H1 (cell line): Measurements from ENCODE around the gene DNM2. TPM values are rescaled to one million over a fixed set of nuclear protein-coding genes. Genes with fewer than 3 reads are reported as not detected.

ENCODE experiments used
- CTCF ChIA-PET: fragments of 300-600 bp; sonication (Branson Sonifier 250); formaldehyde crosslinking; loops from one replicate; lab custom pipeline; 2021; ENCODE audit not compliant: partially characterized antibody; lab: Charles Lee
- POLR2A ChIA-PET: fragments of 300-600 bp; sonication (Branson Sonifier 250); formaldehyde crosslinking; loops from one replicate; lab custom pipeline; 2021; ENCODE audit warnings: inconsistent platforms; ENCODE audit not compliant: partially characterized antibody; lab: Charles Lee
- DNase-seq, 2 experiments: peaks; one replicate each; pipeline versions ENCODE4 v3.0.0 to v3.0.0-alpha.2; 2010 to 2022; ENCODE audit warnings: low spot score in 2 of 2, low read depth in 1 of 2, mixed read lengths in 1 of 2
- FAIRE-seq: peaks from 2 replicates; lab custom pipeline; 2011; peaks lifted over from hg19 to GRCh38; lab: Jason Lieb, UNC
- H2AFZ ChIP-seq: 2 replicates; pipeline ENCODE4 v1.8.1; 2012; ENCODE audit warnings: low read length, inconsistent platforms
- H2AK5ac ChIP-seq: 2 replicates; pipeline ENCODE4 v1.6.1; 2013; ENCODE audit warnings: low read depth, low read length
- H2BK120ac ChIP-seq: replicated peaks from 2 replicates; pipeline ENCODE3; 2013; ENCODE audit warnings: low read depth, low read length, inconsistent platforms
- H2BK12ac ChIP-seq: 2 replicates; pipeline ENCODE4 v1.6.1; 2013; ENCODE audit warnings: low read depth, low read length
- H2BK15ac ChIP-seq: 2 replicates; pipeline ENCODE4 v1.6.1; 2013; ENCODE audit warnings: low read length
- H2BK20ac ChIP-seq: 2 replicates; pipeline ENCODE4 v1.6.1; 2013; ENCODE audit warnings: low read length
- H2BK5ac ChIP-seq: 2 replicates; pipeline ENCODE4 v1.6.1; 2013; ENCODE audit warnings: low read depth, low read length
- H3K14ac ChIP-seq: 2 replicates; pipeline ENCODE4 v1.6.1; 2013; ENCODE audit warnings: inconsistent platforms; ENCODE audit not compliant: insufficient read length
- H3K18ac ChIP-seq: 2 replicates; pipeline ENCODE4 v1.6.1; 2013; ENCODE audit warnings: low read length; ENCODE audit errors: extremely low read depth
- H3K23ac ChIP-seq: 2 replicates; pipeline ENCODE4 v1.6.1; 2013; ENCODE audit warnings: inconsistent platforms; ENCODE audit not compliant: insufficient read length
- H3K23me2 ChIP-seq: 2 replicates; pipeline ENCODE4 v1.6.1; 2013; ENCODE audit warnings: low read depth, low read length
- H3K27ac ChIP-seq: 2 replicates; pipeline ENCODE4 v1.6.1; 2011; ENCODE audit warnings: low read depth, low read length, inconsistent platforms
- H3K27me3 ChIP-seq, 4 experiments: replicated peaks in 1 of 4; 1 replicate in 1 of 4; 2 replicates in 3 of 4; pipeline versions ENCODE4 v1.6.1 to v1.8.1; 2011 to 2013; ENCODE audit warnings: low read length in 3 of 4, mild to moderate bottlenecking in 3 of 4, inconsistent platforms in 2 of 4, mixed read lengths in 2 of 4, moderate library complexity in 1 of 4; ENCODE audit not compliant: control insufficient read depth in 3 of 4, insufficient read depth in 3 of 4; ENCODE audit errors: extremely low read depth in 1 of 4
- H3K36me3 ChIP-seq, 4 experiments: 2 replicates each; pipeline versions ENCODE4 v1.6.1 to v1.8.1; 2011 to 2013; ENCODE audit warnings: mild to moderate bottlenecking in 4 of 4, low read length in 3 of 4, moderate library complexity in 2 of 4, control low read depth in 1 of 4, inconsistent platforms in 1 of 4; ENCODE audit not compliant: insufficient read depth in 4 of 4, control insufficient read depth in 2 of 4
- H3K4ac ChIP-seq: replicated peaks from 2 replicates; pipeline ENCODE3; 2013; ENCODE audit warnings: low read length, low read depth, mixed read lengths, inconsistent platforms; ENCODE audit not compliant: insufficient read length
- H3K4me1 ChIP-seq, 4 experiments: replicated peaks in 1 of 4; 1 replicate in 1 of 4; 2 replicates in 3 of 4; pipeline versions ENCODE4 v1.6.1 to v1.8.1; 2011 to 2013; ENCODE audit warnings: low read length in 3 of 4, inconsistent platforms in 2 of 4, mixed read lengths in 1 of 4; ENCODE audit not compliant: insufficient read depth in 4 of 4, control insufficient read depth in 3 of 4
- H3K4me2 ChIP-seq, 2 experiments: 2 replicates each; pipeline versions ENCODE4 v1.6.1 to v1.8.1; 2011 to 2013; ENCODE audit warnings: low read depth in 2 of 2, low read length in 2 of 2, control low read depth in 1 of 2, inconsistent platforms in 1 of 2, mild to moderate bottlenecking in 1 of 2; ENCODE audit not compliant: insufficient read depth in 1 of 2
- H3K4me3 ChIP-seq, 4 experiments: fragments of 200-600, 300-600 bp in 1 of 4; sonication (generic), shearing (Covaris generic), sonication (Bioruptor Twin) in 1 of 4; 2 replicates each; pipeline versions ENCODE4 v1.5.1 to v1.8.1; 2011 to 2016; ENCODE audit warnings: low read length in 4 of 4, low read depth in 3 of 4, control low read depth in 2 of 4, inconsistent platforms in 2 of 4, mild to moderate bottlenecking in 2 of 4, mixed read lengths in 1 of 4, moderate library complexity in 1 of 4; ENCODE audit not compliant: insufficient read depth in 2 of 4; ENCODE audit errors: extremely low read depth in 1 of 4
- H3K56ac ChIP-seq: replicated peaks from 2 replicates; pipeline ENCODE3; 2013; ENCODE audit warnings: low read depth, mild to moderate bottlenecking, mixed read lengths, low read length, inconsistent platforms; ENCODE audit not compliant: insufficient read length
- H3K79me1 ChIP-seq: 2 replicates; pipeline ENCODE4 v1.6.1; 2013; ENCODE audit warnings: low read depth, low read length, control low read depth
- H3K79me2 ChIP-seq, 2 experiments: 2 replicates each; pipeline versions ENCODE4 v1.6.1 to v1.8.1; 2012 to 2013; ENCODE audit warnings: low read length in 2 of 2, mild to moderate bottlenecking in 2 of 2, inconsistent platforms in 1 of 2; ENCODE audit not compliant: insufficient read depth in 2 of 2, control insufficient read depth in 1 of 2
- H3K9ac ChIP-seq, 4 experiments: replicated peaks in 1 of 4; 1 replicate in 1 of 4; 2 replicates in 3 of 4; pipeline versions ENCODE4 v1.6.1 to v1.8.1; 2011 to 2013; ENCODE audit warnings: low read depth in 3 of 4, low read length in 3 of 4, control low read depth in 2 of 4, mild to moderate bottlenecking in 2 of 4, moderate library complexity in 2 of 4, inconsistent platforms in 1 of 4; ENCODE audit errors: extremely low read depth in 1 of 4
- H3K9me3 ChIP-seq, 2 experiments: 2 replicates each; pipeline versions ENCODE4 v1.6.1 to v1.8.1; 2012 to 2013; ENCODE audit warnings: mild to moderate bottlenecking in 2 of 2, moderate library complexity in 2 of 2, control low read depth in 1 of 2, inconsistent platforms in 1 of 2, low read depth in 1 of 2, low read length in 1 of 2, mixed read lengths in 1 of 2; ENCODE audit not compliant: insufficient read depth in 2 of 2
- H4K20me1 ChIP-seq, 2 experiments: replicated peaks in 1 of 2; 2 replicates each; pipeline versions ENCODE3 to v1.8.1; 2011 to 2013; ENCODE audit warnings: inconsistent platforms in 2 of 2, low read length in 2 of 2, mild to moderate bottlenecking in 1 of 2; ENCODE audit not compliant: insufficient read depth in 2 of 2, control insufficient read depth in 1 of 2
- H4K5ac ChIP-seq: 2 replicates; pipeline ENCODE4 v1.6.1; 2013; ENCODE audit warnings: low read length, low read depth, mixed read lengths, inconsistent platforms; ENCODE audit not compliant: insufficient read length
- H4K8ac ChIP-seq: 2 replicates; pipeline ENCODE4 v1.8.0; 2013; ENCODE audit warnings: mild to moderate bottlenecking, moderate library complexity, low read length, inconsistent platforms; ENCODE audit not compliant: insufficient read depth; ENCODE audit errors: extremely low read depth
- H4K91ac ChIP-seq: replicated peaks from 2 replicates; pipeline ENCODE3; 2013; ENCODE audit warnings: low read length, mixed read lengths, inconsistent platforms; ENCODE audit not compliant: insufficient read length
- POLR2A ChIP-seq, 2 experiments: IDR thresholded peaks; 1 replicate in 1 of 2; 2 replicates in 1 of 2; pipeline ENCODE4 v1.6.1; 2011; ENCODE audit warnings: low read depth in 2 of 2, low read length in 2 of 2, mild to moderate bottlenecking in 2 of 2; ENCODE audit errors: control extremely low read depth in 1 of 2
- YY1 ChIP-seq: IDR thresholded peaks from 2 replicates; pipeline ENCODE4 v1.6.1; 2011; ENCODE audit warnings: low read depth, mild to moderate bottlenecking, low read length
- WGBS, 2 experiments: shearing (Covaris generic) in 1 of 2; methylation state at CpG; one replicate each; pipeline versions ENCODE4 v1.1.6 to v1.1.7; 2013 to 2015; ENCODE audit warnings: low lambda C conversion rate in 2 of 2, mixed read lengths in 2 of 2, inconsistent platforms in 1 of 2, low coverage in 1 of 2, missing lambda C conversion rate in 1 of 2; ENCODE audit not compliant: insufficient replicate concordance in 2 of 2, insufficient coverage in 1 of 2, insufficient read length in 1 of 2; ENCODE audit errors: extremely low coverage in 1 of 2, missing lambda C conversion rate in 1 of 2; 5-methylcytosine and 5-hydroxymethylcytosine counted together
- polyA plus RNA-seq, 7 experiments: library from polyadenylated mRNA; depleted of rRNA in 3 of 7; stranded (reverse) in 5 of 7; unstranded in 2 of 7; fragments of >200 nt in 5 of 7; fragments of 200-250 nt in 2 of 7; gene quantifications; 1 replicate in 5 of 7; 2 replicates in 1 of 7; 4 replicates in 1 of 7; pipeline versions ENCODE4 v1.2.1 to v1.2.3, GENCODE V29; 2011 to 2013; ENCODE audit warnings: missing spikeins in 2 of 7, mixed read lengths in 2 of 7
- total RNA-seq: library from RNA; stranded (reverse); fragmentation: NEBNext Ultra II Directional; extraction: Animal tissue kit (Norgen Biotek cat#: 25700); gene quantifications from 2 replicates; pipeline ENCODE4 v1.2.1, GENCODE V29; 2021

The DNM2 gene
- total and polyA plus RNA-seq, 2 of the 8 experiments (the other 6 are each of a cell fraction or from before 2014, with no cell fraction given) = 61.9 to 120 TPM

DNA sequence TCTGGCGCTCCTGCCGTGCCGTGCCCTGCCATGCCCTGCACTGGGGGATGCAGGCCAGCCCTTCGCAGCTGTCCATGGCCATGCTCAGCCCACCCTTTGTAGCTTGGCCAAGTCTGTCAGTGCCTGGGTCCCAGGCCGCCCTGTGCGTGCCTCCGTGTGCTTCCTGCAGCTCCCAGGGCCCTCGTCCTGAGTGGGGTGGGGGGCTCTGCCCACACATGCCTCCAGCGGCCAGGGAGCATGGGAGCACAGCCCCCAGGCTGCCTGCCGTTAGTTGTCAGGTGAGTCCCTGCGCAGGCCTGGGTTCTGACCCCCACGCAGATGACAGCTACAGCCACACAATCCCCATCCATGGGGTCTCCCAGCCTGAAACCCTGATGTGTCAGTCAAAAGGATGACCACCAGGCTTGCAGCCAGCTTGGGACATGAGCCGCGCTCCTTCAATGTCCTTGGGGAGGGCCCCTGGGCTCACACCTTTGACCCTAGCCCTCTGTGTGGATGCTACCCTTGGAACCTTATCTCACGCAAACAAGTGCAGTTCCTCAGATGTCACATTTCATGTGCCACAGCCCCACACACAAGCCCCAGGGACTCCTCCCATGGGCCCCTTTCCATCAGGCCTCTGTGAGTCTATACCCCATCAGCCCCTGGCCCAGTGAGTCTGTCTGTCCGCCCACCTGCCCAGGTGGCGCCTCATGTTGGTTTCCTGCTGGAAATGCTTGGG is 93.7 kb downstream of the DNM2 start:
- POLR2A ChIA-PET = interaction anchor here (1.7 kb wide), 1 partner anchor 25 kb away, joined by 4 read pairs; the partner anchor contains the start of gene TMED1
- TF ChIP-seq YY1 = no peak
- TF ChIP-seq POLR2A (IDR thresholded peaks at IDR 0.05; ENCODE audit: control extremely low read depth in 1 of 2, low read depth in 2 of 2, low read length in 2 of 2) = peak in 1 of 2 experiments; percentile 6; a peak in 1 of 3 replicates
- H3K4me1 ChIP-seq = no peaks in the 10 kb centered on the region; a peak in 1 of 7 replicates
- H3K4me3 ChIP-seq = no peak overlapping the region
- no peak overlapping the region for H3K4me2 ChIP-seq
- no peak overlapping the region for H2BK20ac ChIP-seq
- 93% methylated on average over 17 of the region's 17 CpGs; no CpG with 5 or more reads in 1 of the 2 experiments for WGBS, 2 experiments
- H3K79me2 ChIP-seq = no peaks in the 10 kb centered on the region
- H3K27ac ChIP-seq = no peak overlapping the region
- H3K36me3 ChIP-seq = peaks cover 0 to 7% (median 5%) of the 10 kb centered on the region in 4 experiments; a peak in 4 of 8 replicates
- H3K14ac ChIP-seq = no peak overlapping the region
- no peak overlapping the region for H2BK120ac ChIP-seq
- H4K20me1 ChIP-seq = peaks cover 0 to 2% of the 10 kb centered on the region in 2 experiments
- H3K9me3 ChIP-seq = no peaks in the 10 kb centered on the region
- peak overlapping the region; percentile 66; the same call in 1 of the 2 replicates for H2BK5ac ChIP-seq
- no peaks in the 10 kb centered on the region for H3K27me3 ChIP-seq
- no peak overlapping the region for H3K23ac ChIP-seq
- no peak overlapping the region for H3K18ac ChIP-seq
- no peaks in the 10 kb centered on the region for H3K23me2 ChIP-seq
- FAIRE-seq (no peak), DNase-seq (no peak)
- no peak overlapping the region for H3K4ac ChIP-seq
- H2AFZ ChIP-seq = no peak overlapping the region
- H3K79me1 ChIP-seq = no peaks in the 10 kb centered on the region
- H4K91ac ChIP-seq = peak overlapping the region; percentile 42
- no peak overlapping the region for H3K9ac ChIP-seq
- no peak overlapping the region for H2BK12ac ChIP-seq
- H4K5ac ChIP-seq = no peak overlapping the region
- H4K8ac ChIP-seq = peak overlapping the region; percentile 64
- no peak overlapping the region for H3K56ac ChIP-seq
- H2AK5ac ChIP-seq = no peak overlapping the region
- H2BK15ac ChIP-seq = no peak overlapping the region
- CTCF ChIA-PET = interaction anchor here (0.5 to 1.6 kb wide), 5 partner anchors 9 to 393 kb away, joined by 3 to 9 read pairs (median 4); no protein-coding TSS in a partner anchor
